Lung microvascular endothelial cell (primary cell): ENCODE measurements around the gene RARB. TPM values are rescaled to one million over a fixed set of nuclear protein-coding genes. Genes with fewer than 3 reads are reported as not detected.

Source experiments
- DNase-seq, 2 donors: peaks; one replicate each; pipeline versions ENCODE4 v3.0.0 to v3.0.0-alpha.2; 2010; ENCODE audit warnings: low read depth in 2 of 2
- total RNA-seq: library from RNA; depleted of rRNA; stranded (reverse); fragments of >200 nt; gene quantifications from 2 replicates; pipeline ENCODE4 v1.2.1, GENCODE V29; 2014

The RARB gene
- total RNA-seq, 1 donor from 2014 or later, result 2.4 TPM

DNA sequence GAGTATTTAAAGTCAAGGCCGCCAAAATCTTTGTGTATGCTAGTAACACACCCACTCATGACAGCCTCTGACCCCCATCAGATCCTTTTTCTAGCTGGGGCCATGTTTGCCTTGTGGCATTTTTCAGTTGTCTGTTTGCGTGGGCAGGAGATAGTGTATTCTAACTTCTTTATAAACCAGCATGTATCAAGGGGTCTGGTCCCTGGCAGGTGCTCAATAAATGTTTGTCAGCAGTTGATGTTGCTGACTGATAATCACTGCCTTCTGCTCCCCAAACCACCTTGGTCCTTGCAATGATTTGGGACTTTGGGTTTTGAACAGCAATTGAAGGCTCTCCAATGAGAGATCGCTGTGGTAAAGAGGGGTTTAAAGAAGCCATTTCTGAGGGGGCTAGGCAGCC is 19.2 kb downstream of the RARB start:
- DNase-seq, result no peak

DNA sequence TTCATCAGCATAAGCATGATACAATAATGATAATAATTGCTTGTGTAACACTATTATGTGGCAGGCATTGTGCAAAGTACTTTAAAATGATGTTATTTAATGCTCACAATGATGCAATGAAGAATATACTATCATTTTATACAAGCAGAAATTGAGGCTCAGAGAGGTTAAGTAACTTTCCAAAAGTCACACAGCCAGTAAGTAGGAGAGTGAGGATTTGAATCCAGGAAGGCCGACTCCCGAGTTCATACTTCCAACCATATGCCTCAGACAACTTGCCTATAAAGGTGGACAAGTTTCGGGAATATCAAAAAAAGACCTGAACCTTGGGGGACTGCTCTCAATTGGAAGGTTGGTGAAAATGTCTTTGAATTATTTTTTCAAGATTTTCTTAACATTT is 19.9 kb downstream of the RARB start:
- no peak for DNase-seq

DNA sequence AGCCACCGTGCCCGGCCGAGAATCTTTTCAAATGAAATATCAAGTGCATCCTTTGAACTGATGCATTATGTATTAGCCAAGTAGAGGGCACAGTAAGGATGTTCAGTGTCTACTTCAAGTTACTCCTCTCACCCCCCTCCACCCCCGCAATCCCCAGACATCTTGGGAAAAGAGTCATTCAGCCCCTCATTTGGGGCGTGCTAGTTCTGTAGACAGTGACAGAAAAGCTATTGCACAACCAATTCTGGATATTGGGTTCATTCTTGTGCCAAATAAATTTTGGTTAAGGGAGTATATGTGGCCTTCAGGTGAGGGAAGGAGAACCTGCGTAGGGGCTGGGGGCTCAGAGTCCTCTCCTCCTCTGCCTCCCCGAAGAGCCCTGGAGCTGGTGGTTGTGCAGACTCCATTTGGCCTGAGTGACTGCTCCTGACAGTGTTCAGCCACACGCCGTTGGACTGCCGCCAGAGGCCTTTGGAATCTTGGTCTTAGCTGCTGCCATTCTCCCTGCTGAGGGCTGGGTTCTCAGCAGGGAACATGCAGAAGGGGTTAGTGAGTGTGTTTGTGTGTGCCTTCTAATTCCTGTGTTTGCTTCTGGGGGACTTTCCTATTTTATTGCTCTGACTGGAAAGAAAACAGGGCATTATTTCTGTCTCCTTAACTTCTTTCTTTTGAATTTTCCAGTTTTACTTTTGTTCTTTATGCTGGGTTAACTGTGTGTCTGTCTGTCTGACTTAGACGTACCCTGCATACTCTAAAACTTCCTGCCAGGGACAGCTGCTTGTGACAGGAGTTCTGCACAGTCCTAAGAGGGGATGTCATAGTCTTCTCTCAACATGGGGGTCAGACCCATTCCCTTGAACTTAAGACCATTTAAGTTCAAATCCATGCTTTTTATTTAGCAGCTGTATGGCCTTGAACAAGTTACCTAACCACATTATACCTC is 21.0 kb downstream of the RARB start:
- DNase-seq, result peak in 1 of 2 donors; percentile 66

DNA sequence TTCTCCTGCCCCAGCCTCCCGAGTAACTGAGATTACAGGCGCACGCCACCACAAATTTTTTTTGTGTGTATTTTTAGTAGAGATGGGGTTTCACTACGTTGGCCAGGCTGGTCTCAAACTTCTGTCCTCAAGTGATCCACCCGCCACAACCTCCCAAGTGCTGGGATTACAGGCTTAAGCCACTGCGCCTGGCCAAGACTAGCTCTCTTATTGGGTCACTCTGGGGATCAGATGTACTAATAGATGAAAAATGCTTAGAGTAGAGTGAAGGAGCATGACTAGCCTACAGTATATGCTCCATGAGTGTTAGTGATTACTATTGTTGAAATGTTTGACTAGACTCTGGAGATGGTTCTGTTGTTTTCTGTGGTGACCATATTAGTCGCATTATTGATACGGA is 21.8 kb downstream of the RARB start:
- no peak for DNase-seq

DNA sequence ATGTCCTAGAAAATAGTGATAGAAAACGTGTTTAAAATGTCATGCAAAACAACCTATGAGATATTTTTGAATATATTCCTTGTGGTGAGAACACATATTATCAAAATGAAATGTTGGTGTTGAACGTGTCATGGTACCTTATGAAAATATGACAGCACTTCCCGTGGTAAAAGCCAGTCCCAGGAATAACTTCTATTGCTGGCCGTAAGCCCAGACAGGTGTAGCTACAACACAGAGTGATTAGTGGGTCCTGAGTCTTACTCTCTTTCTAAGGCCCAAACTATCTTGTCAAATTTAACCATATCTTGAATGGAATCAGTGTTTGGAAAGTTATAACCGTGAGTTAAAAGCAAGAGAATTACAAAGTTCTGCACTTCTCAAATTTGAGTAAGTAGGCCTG is 24.1 kb downstream of the RARB start:
- DNase-seq, result no peak

DNA sequence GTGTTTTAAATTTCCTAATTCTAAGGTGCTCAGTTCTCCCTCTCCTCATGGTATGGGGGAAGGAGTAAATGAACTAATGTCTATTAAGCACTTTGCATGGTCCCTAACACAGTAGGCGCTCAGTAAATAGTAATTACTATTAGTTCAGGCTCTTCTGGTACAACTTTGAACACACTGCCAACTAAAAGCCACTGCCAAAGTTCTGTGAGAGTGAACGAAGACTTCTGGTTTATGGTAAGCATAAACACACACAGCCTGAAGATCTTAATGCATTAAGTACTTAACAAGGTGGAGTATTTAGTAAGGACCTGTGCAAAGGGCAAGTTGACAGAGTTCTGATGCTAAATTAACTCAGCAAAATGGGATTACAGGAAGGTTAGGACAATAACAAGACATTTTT is 24.7 kb downstream of the RARB start:
- DNase-seq, result no peak

DNA sequence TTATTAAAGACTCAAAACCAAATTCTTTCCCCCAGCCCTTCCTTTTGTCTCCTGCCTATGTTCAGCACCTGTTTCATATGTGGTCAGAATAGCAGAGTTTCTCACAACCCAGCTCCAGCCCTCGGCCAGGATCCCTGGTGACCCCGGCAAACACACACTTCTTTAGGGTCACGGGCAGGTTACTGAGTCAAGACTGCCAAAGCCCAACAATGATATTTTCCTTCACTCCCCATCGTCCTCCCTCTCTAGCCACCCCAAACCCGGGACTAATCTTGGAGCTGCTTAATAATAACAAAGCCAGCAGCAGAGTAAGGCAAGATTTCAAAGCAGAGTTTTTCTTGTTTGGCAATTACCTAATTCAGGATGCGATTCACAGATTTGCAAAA is 25.5 kb downstream of the RARB start:
- DNase-seq, result no peak

DNA sequence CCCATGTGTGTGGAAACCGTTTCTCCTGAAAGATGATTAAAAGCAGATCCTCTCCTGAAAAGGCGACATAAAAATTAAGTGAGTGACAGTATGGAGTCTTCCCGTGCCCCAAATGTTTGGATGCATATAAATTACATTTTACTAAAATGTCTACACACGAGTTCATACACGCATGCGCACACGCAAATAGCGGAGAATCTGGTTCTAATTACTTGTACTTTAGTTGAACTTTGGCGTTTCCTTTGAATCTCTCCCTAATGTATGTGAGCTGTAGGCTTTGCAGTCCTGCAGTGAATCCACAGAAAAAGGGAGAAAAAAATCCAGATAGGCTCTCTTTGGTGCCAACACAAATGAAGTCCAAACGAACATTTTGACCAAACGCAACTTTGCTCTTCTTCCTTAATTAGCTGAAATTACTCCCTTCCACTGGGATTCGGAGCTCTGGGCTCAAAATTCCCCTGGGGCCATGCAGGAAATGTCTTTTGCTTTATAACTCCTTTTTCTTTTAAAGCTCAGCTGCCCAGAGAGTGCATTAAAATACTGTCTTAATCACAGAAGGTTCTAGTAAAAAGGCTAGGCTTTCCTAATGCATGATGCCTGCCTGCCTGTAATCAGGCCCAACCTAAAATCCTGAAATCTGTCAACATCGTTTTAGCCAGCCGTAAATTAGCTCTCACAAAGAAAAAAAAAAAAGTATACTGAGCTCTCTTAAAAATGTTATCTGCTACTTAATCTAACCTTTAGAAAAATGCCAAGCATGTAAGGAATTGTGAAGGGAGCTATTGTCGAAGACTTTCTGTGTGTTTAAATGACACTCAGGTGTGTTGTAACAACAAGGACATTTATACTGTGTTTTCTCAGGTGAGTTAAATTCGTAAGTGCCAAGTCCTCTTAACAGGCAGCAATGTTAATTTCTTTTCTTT is 26.2 kb downstream of the RARB start:
- peak in 1 of 2 donors; percentile 21 for DNase-seq

DNA sequence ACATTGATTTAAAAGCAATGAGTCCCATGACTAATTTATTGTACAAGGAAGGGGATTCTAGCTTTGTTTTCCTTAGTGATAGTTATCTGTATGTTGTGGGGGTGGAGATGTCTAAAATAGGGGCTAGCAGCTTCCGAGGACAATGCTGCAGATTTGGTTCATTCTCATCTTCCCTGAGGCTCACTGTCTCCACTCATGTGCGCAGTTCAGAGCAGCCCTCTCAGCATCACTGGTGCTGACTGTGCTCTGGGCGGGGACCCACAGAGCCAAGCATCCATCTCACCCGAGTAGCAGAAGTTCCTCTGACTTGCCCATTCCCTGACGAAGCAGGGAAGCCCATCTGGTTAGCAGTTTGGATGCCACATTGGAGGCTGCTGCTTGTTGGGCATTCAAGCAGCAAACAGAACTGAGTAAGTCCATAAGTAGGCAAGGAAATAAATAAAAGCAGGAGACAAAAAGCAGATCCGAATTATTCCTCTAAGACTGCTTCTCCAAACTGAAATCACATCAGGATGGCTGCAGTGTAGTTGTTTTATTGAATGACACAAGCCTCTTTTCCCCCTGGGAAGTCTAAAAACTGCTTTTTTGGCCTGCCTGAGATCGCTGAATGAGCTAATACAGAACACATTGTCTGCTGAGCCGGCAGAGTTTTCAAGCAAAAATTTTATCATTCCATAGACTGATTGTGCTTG is 27.5 kb downstream of the RARB start:
- no peak for DNase-seq

DNA sequence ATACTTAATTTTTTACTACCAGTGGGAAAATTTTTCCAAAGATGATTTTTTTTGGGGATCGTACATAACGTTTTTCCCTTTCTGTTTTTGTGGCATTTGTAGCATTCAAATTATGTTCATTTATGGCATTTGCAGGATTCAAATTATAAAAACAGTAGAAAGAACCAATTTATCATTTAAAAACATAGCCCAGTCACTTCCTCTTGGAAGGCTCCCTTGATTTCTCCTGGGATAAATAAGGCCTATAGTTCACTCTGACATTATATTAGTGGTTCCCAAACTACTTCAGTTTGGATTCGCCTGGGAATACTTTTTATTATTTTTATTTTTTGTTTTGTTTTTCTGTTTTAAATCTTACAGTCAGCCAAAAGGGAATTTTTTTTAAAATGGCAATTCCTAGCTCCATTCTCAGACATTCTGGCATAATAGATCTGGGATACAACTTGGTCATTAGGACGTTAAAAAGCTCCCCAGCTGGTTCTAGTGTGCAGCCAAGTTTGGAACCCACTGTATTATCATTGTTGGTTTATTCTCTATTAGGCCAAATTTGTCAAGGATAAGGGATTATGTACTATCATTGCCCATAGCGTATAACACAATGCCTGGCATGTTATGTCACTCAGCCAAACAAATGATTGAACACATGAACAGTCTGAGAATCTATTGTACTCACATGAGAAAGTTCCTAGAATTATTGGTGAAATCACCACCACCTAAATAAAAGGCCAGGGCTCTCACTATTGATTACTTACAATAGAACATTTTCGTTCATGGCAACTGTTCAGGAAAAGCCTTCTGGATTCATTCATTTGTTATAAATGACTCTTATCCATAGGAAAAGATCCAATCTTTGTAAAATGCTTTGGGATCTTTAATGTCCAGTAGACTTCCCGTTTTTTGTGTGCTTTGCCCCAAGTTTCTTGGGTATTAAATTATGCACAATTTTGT is 28.9 kb downstream of the RARB start:
- no peak for DNase-seq

DNA sequence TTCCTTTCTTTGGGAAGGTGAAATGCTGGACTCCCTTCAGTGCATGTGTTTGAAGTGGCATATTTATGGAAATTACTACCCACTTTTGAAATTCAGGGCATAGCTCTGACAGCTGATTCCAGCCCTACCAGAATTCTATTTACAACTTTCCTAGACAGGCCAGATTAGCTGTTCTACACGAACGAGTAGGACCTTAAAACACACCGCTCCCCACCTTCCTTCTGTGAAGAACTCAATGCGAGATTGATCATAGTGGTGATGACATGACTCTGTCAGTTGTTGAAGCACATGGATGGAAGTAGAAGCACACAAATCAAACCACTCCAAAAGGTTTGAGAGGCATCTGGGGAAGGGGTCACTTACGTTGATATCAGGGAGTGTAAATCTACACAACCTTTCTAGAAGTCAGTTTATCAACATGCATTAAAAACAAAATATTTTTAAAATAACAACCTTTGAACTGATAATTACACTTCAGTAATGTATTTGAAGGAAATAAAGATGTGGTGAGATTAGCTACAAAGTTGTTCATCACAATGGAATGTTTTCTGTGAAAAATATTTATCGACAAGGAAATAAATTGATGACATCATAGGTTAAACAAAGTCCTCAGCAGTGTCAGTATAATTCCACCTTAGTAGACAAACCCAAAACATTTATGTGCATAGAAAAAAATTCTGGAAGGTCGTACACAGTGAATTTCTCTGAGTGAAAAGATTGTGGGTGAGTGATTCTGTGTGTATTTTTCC is 29.8 kb downstream of the RARB start:
- peak in 1 of 2 donors; percentile 66 for DNase-seq

DNA sequence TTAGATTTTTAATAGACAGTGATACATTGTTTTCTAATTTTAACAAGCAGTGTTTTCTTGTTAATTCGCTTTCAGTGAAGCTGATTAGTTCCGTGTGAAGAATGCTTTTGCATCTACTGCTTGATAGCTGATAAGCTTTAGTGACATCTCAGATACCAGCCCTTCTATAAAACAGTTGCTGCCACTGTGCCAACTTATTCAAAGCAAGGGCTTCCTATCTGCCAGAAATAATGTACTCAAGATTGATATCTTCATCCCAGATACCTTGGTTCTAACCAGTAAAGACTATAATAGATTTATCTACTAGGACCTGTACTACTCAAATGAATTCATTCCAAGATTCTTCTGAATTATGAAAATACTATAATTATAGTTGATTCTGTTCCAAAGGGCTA is 30.4 kb downstream of the RARB start:
- DNase-seq, result no peak

DNA sequence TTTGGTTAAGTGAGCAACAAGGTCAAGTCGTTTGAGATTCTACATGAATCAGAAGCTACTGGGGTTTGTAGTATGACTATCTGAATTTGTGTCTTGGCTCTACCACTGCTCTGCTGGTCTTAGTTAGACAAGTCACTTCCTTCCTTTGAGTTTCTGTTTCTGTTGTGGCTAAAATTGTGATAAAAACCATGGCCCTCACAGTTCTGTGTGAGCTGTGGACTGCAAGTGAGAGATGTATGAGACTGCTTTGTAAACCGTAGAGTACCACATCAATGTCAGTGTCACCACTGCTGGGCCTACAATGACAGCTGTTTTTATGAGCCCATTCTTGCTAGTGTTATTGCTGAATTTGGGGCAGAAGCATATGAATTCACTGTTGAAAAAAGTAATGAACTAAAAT is 32.7 kb downstream of the RARB start:
- peak in 1 of 2 donors; percentile 83 for DNase-seq

DNA sequence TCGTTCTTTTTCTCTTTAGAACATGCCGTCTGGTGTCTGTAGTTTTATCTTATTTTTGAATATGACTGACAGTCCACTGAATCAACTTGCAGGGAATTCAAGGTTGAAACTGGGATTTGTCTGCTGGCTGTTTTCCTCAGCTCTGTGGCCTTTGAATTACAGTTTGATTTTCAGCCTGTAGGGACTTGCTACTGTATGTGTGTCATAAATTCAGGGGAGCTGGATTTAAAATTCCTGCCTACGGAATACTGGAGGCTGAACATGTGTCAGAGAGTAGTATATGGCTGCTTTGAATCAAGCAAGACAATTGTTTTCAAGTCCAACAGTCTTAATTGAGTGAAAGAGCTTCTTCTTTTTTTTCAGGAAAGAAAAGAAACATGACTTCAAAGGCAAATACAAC is 33.9 kb downstream of the RARB start:
- no peak for DNase-seq

DNA sequence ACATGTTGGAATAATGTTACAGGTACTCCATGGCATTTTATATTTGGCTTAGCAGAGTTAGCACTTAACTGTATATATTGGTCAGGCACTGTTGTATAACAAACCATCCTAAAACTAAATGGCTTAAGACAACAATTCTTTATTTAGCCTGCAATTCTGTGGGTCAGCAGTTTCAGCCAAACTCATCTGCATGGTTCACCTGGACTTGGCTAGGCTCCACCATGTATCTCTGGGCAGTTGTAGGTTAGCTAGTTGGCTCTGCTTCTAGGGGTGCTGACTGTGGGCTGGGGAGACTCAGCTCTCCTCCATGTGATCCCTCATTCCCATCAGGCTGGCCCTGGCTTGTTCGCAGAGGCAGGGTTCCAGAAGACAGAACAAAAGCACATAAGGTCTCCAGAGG is 34.4 kb downstream of the RARB start:
- DNase-seq, result no peak

DNA sequence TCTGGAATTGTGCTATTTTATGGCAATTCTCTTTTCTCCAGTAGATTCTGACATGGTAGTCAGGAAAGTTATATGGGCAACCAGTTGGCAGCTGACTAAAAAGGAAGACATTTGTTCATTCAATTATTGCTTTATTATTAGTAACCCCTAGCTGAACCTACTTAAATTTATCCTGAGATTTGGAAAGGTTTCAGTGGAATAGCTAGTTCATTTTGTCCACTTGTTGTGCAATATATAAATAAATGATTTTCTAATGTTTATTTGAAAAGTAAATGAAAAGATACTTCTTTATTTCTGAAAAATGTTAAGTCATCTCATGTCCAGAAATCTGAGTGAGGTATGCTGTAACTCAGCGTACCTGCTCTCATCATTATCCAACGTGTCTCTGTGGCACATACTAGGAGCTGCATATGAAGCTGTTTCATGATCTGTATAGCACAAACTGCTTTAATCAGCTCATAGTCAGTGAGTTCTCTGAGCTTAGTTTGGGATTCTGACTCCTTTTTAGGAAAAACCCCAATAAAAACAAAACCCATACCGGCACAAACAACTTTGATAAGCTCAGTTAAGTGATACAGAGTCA is 35.9 kb downstream of the RARB start:
- no peak for DNase-seq

DNA sequence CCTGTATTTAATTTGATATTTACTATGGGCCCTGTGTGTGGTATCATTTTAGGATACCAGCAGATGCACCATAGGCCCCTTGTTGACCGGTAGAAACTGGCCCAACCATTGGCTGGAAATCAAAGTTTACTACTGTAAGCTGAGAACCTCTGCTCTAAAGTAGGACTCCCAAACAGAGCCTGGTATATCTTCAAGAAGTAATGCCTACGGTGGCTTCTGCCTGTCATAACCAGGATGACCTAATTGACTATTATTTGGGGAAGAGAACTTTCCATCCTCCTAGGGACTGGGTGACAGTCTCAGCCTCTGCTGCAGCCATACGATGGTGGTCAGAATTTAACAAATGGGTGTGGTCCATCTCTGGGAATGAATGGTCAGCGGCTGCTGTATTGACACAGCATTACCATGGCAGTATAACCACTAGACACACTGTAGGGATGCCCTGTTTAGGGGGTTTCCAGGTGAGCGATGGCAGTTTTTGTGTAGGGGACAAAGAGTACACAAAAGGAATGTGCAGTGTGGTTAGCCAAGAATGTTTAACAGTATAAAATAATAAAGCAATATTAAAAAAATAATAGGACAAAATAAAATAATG is 37.3 kb downstream of the RARB start:
- no peak for DNase-seq

DNA sequence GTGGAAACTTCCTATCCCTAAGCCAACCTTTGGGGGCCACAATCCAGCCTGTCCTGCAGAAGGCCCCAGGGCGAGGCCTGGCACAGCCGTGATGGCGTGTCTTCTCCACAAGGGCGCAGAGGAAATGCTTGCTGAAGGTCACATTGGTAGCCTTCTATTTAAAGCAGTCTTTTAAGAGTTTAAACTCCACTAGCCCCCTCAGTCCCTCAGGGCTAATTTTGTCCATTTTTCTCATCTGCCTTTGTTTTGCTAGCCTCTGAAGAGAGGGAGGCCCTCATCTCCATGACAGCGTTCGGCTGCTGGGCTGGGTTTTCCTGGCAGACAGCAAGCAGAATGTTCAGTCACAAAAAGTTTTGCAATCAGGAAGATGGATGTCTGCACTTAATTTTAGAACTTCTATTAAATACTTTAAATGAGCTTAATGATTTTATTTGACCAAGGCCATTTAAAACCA is 40.8 kb downstream of the RARB start:
- peak in 1 of 2 donors; percentile 45 for DNase-seq

DNA sequence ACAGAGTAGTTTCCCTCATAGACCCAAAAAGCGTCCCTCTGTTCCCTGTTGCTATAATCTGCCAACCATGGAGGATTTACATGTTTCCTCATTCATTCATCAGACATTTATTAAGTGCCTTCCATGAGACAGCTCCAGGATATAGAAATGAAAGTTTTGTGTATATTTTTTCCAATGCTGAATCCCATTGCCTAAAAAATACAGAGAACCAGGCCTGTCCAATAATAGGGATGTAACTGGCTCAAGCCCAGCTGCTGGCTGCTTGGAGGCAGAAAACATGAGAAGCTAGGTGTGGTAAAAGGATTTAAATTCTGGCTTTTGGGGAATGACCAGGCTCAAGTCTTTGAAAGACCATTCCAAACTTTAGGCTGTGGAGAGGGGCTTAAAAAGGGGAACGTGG is 41.5 kb downstream of the RARB start:
- no peak for DNase-seq
